HG03521 (cell line): ENCODE results near the gene SEPTIN12.
A peak's percentile ranks its signal among the peaks of the same experiment; 100 is the strongest.

ENCODE experiments used
- ATAC-seq: cut with Tn5 transposase; IDR thresholded peaks from one replicate; pipeline ENCODE4 v1.9.1; 2021; ENCODE audit warnings: mild to moderate bottlenecking, moderate library complexity; ENCODE audit not compliant: unreplicated experiment

The SEPTIN12 gene

GRCh38 chr16:4803401-4803844 is 15.3 kb upstream of the SEPTIN12 start:
- ATAC-seq, result no peak

- peak; percentile 87 for ATAC-seq
Measured at GRCh38 chr16:4802659-4803287, 14.6 kb upstream of the SEPTIN12 start.

- ATAC-seq, result peak; percentile 37
Measured at GRCh38 chr16:4801962-4802658, 14.0 kb upstream of the SEPTIN12 start, which contains the start of gene ROGDI. TSS of gene ROGDI (minus strand) at chr16:4802633. CDS start at chr16:4802571, 62 bp downstream.

DNA sequence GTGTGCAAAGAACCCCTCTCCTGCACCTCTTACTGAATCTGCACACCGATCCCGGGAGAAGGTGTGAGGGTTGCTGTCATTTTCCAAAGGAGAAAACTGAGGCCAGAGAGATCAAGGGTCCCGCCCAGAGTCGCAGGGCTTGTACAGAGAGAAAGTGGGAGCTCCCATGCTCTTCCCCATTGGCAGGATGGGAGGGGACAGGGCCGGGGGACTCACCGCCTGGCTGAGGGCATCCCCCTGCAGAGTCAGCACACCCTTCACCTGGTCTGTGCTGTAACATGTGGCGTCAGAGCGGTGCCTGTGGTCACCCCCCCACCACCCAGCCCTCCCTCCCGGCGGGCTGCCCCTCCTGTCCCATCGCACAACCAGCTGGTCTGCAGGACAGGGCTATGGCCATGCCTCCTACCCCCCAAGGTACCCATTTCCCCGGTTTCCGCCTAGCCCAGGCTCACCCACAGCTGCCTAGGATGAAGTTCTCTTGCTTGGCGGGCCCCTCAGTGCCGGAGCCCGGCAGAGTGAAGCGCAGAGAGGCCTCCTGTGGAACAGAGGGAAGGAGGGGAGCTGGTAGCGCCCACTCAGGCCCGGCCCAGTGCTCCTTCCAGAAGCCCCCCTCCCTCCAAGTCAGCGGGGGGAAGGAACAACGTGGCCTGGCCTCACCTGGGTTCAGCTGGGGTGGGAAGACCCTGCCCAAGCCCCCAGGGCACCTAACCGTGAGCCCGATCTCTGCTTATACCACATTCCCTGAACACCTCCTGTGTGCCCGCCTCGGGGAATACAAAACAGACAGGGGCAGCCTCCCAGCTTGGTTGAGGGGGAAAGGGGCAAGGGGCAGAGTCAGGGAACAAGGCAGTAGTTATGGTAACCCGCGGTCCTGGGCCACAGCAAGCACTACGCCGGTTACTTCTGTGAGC is 13.2 kb upstream of the SEPTIN12 start:
- no peak for ATAC-seq

GRCh38 chr16:4800290-4801041 is 12.3 kb upstream of the SEPTIN12 start:
- ATAC-seq, result no peak

GRCh38 chr16:4799171-4799855 is 11.2 kb upstream of the SEPTIN12 start:
- no peak for ATAC-seq

GRCh38 chr16:4798456-4798855 is 10.3 kb upstream of the SEPTIN12 start:
- ATAC-seq, result no peak

- no peak for ATAC-seq
Measured at GRCh38 chr16:4797805-4798252, 9.7 kb upstream of the SEPTIN12 start.

DNA sequence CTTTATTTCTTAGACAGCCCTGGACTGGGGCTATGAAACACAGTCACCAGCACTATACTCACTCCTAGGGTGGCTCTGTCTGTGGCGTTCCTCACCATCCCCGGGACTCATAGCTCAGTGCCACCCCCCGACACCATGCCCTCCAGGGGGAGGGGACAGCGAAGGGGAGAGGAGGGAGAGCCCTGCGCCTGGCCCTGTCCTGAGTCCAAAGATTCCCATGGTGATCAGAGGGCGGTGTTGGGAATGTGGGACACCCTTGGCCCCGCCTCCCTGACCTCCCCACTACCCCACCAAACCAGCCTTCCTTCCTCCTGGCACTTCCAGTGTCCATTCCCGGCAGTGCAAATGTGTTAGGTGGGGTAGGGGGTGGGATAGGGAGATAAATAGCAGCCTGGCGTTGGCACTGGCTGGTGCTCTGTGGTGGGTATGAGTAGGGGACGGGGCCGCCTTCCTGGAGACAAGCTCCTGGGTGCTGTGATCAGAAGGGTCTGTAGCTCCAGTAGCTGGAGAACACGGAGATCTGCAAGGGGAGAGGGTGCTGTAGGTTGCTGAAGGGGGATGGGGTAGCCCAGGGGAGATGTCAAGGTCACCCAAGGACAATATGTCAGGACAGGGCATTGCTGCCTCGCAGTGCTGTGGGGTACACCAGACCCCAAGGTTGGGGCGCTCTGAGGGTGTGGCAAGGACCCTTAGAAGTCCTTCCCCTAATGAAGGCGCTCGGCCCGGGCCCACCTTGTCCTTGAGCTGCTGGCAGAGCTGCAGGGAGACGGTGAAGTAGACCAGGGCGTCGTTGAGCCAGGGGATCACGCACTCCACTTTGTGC is 9.0 kb upstream of the SEPTIN12 start:
- no peak for ATAC-seq

- ATAC-seq, result no peak
Measured at GRCh38 chr16:4795828-4796572, 7.9 kb upstream of the SEPTIN12 start.

GRCh38 chr16:4795181-4795827 is 7.2 kb upstream of the SEPTIN12 start, which contains the start of gene SMIM22:
TSS of gene SMIM22 (plus strand) at chr16:4795369. CDS start at chr16:4795735, 366 bp downstream.
- no peak for ATAC-seq

DNA sequence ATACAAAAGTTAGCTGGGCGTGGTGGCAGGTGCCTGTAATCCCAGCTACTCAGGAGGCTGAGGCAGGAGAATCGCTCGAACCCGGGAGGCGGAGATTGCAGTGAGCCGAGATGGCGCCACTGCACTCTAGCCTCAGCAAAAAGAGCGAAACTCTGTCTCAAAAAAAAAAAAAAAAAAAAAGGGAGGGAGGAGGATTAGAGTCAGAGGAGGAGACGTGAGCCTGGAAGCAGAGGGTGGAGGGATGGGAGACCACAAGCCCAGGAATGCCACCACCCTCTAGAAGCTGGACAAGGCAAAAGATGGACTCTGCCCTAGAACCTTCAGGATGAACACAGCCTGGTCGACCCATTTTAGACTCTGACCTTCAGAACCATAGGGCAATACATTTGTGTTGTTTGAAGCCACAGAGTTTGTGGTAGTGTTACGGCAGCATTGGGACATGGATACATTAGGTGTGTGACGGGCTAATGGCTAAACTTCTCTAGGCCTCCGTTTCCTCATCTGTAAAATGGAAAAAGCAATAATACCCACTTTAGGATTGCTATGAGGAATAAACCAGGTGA is 4.9 kb upstream of the SEPTIN12 start:
- ATAC-seq, result no peak

DNA sequence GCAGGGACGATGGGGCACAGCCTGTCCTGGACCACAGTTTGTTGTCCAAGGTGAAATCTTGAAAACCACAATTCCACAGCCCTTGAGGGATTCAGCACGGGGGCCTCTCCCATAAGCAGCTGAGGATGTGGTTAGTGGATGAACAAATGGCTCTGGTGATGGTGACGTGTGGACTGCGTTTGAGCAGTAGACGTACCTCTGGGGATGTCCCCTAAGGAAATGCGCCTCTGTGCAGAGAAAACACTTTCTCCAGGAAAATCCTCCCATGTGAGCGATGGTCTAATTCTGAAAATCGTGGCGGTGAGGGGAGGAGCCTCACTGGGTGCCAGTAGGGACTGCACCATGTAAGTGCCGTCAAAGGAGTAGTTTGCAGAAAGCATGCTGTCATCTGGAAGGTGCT is 2.7 kb upstream of the SEPTIN12 start:
- ATAC-seq, result no peak

GRCh38 chr16:4790261-4790660 is 2.1 kb upstream of the SEPTIN12 start:
- ATAC-seq, result no peak

GRCh38 chr16:4788910-4789309 is 765 bp upstream of the SEPTIN12 start:
- no peak for ATAC-seq

DNA sequence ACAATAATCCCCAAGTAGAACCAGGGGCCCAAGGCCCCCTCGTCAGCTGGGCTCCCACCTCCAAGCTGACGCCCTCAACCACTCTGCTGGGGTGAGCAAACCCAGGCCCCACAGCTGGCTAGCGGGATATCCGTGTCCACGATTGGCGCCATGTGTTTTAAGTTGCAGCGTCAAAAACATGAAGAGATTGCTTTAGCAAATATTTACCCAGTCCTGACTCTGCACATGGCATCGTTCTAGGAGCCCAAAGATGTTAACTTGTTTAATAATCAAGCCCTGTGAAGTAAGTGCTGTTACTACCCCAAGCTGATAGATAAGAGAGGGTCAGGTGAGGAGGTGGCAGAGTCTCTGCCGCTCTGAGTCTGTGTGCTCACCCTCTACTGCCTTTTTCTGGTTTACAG is 344 bp upstream of the SEPTIN12 start:
- ATAC-seq, result no peak

DNA sequence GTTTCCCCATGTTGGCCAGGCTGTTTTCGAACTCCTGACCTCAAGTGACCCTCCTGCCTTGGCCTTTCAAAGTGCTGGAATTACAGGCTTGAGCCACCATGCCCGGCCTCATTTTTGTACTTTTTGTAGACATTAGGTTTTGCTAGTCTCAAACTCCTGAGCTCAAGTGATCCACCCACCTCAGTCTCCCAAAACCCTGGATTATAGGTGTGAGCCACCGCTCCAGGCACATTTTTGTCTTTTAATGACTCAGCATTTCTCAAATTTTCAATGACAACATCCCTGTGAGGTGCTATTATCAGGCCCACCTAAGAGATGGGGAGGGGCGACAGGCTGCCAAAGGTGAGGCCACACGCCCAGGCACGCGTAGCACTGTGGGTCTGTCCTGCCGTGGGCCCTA is 1.1 kb downstream of the SEPTIN12 start:
- no peak for ATAC-seq
